Stimulated activated CD4-positive, alpha-beta T cell treated with anti-CD3 and anti-CD28 coated beads, TNF-alpha, amount 100 ng/mL, for 48 hours (primary cell): ENCODE results near the gene BZW1.

Source experiments
- DNase-seq, 3 donors: peaks; one replicate each; pipeline ENCODE4 v3.0.0-alpha.2; 2020; ENCODE audit warnings: low read depth in 3 of 3

The BZW1 gene

GRCh38 chr2:200839513-200839912 is 27.8 kb downstream of the BZW1 start:
- no peak for DNase-seq

GRCh38 chr2:200843993-200844948 is 32.6 kb downstream of the BZW1 start:
- DNase-seq, result no peak

GRCh38 chr2:200845194-200845593 is 33.5 kb downstream of the BZW1 start:
- DNase-seq, result no peak

GRCh38 chr2:200845669-200846325 is 34.1 kb downstream of the BZW1 start:
- DNase-seq, result no peak

- no peak for DNase-seq
These were observed 35.6 kb downstream of the BZW1 start for GRCh38 chr2:200847269-200847668.

- DNase-seq, result no peak
These were observed 36.2 kb downstream of the BZW1 start for GRCh38 chr2:200847939-200848338.

GRCh38 chr2:200850512-200851256 is 39.0 kb downstream of the BZW1 start:
- no peak for DNase-seq

- DNase-seq, result no peak
These were observed 39.9 kb downstream of the BZW1 start for GRCh38 chr2:200851398-200852248.

GRCh38 chr2:200852605-200853004 is 40.9 kb downstream of the BZW1 start:
- no peak for DNase-seq

GRCh38 chr2:200856806-200857205 is 45.1 kb downstream of the BZW1 start:
- DNase-seq, result no peak

GRCh38 chr2:200860092-200860795 is 48.5 kb downstream of the BZW1 start:
- DNase-seq, result no peak

- DNase-seq, result no peak
These were observed 50.0 kb downstream of the BZW1 start for GRCh38 chr2:200861617-200862155.

- DNase-seq, result peak; percentile 40 to 64 (median 56)
These were observed 50.9 kb downstream of the BZW1 start for GRCh38 chr2:200862532-200863000.

GRCh38 chr2:200863782-200864175 is 52.1 kb downstream of the BZW1 start:
- no peak for DNase-seq

- DNase-seq, result peak; percentile 92 to 96 (median 94)
These were observed 52.7 kb downstream of the BZW1 start, which contains the start of gene CLK1 for GRCh38 chr2:200864176-200865034. CLK1 (minus strand) TSS chr2:200864658; CDS start chr2:200861862, 2,796 bp downstream.

- no peak for DNase-seq
These were observed 57.3 kb downstream of the BZW1 start for GRCh38 chr2:200869014-200869413.

GRCh38 chr2:200871151-200871550 is 59.4 kb downstream of the BZW1 start:
- no peak for DNase-seq

GRCh38 chr2:200873560-200873959 is 61.9 kb downstream of the BZW1 start:
- no peak for DNase-seq
